ENCODE data around the gene AUTS2.

The AUTS2 gene

DNA sequence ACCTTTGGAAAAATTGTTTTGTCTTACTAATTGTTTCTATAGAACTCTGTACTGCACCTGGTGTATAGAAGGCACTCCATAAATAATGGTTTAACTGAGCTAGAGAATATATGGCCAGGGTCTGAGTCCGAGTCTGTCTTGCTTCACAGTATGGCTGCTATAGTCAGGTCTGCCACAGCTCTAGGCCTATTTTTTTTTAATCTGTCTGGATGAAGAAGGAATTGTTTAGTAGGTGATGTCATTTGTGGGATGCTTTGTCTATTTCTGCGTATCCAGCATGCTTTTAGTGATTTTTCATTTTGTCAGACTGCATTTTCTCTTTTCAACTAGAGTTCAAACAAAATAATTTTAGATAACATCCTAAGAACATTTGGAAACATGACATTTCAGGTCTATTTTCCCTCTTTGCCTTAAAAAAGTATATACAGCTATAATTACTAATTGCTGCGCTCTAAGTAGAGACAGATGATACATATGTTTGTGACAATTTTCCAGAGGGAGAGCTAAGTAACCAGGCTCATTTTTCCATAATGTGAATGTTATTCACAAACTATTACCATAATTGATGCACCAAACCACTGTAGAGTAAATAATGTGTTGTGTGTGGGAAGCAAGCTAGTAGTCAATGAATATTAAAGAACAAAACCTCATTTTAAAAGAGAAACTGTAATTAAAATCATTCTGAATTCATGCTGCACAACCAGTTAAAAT, 361.7 kb downstream of the AUTS2 start:
- no peak for DNase-seq

DNA sequence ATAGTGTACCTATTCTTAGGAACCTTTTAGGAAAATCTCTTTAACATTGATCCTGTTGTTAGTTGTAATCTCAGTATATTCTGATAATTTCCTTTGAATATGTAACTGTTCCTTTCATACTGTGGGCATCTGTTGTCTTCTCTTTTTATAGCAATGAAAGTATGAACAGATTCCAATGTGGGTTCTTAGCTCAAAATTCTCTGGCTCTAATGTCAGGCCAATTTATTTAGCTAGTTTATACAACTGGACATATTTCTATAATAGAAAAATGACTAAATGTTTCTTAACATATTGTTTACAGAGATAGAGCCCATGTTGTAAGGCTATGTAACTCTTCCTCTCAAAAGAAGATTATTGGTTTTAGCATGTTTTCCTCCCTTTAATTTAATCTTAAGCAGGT, 363.2 kb downstream of the AUTS2 start:
- no peak for DNase-seq

DNA sequence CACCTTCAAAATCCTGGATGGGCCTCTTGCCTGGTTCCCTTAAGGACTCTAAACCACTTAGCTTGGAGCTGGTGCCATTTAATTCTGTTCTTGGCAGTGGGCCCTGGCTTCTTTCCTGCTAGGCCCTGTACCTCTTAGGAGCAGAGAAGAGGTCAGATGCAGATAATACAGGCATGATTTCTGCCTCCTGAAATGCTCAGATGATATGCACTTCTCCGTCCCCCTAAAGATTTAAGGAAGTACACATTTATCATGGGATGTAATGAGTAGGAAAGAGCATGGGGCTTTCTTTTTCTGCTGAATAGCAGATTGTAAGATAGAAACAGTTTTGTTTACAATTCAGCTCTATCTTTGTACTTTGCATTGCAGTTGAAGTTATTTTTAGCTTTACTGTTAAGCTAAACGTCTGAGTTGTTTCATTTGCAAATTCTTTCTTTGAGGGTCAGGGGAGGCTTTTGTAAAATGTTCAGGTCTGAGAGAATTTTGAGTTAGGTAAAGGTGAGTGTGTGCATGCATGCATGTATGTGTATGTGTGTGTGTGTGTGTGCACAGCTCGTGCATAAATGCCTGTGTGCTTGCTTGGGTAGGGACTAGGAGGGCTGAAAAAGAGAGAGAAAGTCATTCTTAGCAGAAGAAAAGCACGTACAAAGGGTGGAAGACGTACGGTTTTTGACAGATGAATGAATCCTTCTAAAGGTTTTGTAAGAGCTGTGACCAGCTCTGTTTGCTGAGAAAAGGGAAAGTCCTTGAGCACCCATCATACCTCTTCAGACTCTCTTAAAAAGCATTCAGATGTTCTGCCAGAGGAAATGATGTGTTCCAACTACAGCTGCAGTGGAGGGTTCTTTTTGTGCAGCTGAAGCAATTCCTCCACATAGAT, 364.2 kb downstream of the AUTS2 start:
- DNase-seq, result no peak

DNA sequence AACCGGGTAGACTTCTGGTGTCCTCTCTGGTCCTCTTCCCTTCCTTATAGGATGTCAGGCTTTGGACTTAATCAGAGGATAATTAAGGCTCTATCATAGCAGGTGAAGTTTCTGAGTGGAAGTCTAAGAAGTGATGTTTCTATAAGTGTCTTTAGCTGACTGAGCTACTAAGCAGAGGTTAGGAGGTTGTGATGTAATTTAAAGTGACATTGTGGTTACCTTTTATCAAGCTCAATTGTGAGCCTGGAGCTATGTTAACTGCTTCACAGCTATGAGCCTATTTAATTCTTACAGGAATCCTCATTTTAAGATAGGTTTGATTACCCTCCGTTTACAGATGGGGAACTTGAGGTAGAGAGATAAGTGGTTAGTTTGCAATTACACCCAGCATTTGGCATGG, 365.1 kb downstream of the AUTS2 start:
- DNase-seq, result no peak

DNA sequence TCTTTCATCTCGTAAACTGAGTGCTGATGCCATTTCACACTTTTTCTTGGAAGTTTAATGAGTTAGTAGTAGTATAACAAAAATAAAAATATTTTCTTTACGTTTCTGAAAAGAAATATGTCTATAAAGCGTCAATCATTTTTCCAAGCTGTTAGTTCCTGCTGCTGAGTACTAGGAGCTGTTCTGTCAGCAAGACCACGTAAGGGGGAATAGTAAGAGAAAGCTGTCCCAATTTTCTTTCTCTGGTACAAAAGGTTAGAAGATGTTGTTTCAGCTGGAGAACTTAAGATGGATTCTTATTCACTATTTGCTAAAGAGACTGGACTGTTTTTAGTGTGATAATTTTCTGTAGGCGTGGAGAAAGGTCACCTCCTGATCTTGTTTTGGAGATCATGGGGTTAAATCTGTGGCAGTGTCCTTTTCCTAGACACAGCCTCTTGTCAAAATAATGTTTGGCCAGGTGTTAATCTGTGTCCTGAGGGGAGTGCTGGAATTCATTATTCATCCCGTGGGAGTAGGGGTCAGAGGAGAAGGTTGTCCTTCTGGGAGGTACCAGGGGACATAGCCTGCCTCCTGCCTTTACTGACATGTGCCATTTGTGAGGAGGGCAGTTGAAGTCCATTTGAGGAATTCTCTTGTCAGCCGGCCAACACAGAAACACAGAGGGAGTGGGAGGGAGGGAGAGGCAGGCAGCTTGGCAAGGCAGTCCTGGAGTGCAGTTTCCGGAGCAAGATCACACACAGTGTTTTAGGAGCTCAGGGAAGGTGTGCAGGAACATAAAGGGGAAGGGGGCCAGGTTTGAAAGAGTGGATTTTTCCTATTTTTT, 368.7 kb downstream of the AUTS2 start:
- no peak for DNase-seq

DNA sequence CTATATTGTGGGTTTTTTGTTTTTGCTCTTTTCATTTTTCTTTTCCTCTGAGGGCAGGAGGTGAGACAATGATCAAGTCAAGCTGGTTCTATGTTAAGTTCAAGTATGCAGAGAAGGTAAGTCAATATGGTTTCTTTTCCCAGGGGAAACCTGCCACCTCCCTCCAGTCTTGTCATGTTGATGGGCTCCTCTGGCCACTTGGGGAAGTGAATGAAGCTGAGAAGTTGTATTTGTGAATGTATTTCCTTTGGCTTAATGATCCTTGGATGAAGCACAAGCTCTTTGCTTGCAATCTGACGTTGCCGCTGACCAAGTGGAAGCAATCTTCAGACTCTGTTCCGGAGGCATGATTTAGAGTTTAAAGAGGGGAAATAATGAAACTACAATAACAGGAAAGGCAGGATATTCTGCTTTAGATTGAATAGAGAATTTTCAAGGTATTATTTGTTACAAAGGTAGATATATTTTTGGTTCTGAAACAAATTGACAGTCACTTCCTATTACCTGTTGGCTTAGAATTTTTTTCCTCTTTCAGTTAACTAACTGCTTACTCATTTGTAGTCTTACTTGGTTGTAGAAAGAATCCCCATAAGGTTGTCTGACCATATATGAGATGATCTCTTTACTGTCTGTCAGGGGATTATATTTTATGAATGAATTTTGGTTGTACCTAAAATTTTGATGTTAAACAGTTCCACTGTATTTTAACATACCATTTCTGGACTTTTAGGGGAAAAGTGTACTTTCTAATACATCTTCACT, 369.6 kb downstream of the AUTS2 start:
- DNase-seq, result no peak

DNA sequence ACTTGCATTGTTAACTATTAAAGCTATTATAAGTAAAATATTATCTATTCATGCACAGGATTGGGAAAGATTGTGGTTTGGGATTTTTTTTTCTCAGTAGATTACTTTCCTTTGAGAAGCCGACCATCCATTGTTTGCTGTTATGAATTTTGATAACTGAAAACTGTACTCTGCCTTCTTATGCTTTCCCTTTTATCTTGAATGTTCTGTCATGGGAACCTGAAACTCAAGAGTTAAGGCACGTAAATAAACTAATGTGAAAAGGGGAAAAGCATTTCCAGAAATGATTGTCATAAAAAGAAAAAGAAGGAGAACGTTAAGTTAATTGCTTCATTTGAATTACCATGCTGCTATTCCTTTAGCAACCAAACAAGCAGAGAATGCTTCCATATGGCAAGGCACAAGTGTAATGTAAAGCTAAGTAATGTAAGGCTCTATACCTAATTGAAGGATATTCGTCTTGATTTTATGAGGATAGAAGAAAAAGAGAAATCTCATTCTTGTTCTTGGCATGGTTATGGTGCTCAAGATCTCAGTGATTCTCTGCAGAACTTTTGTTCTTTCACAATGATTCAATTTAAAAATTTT, 370.8 kb downstream of the AUTS2 start:
- no peak for DNase-seq

DNA sequence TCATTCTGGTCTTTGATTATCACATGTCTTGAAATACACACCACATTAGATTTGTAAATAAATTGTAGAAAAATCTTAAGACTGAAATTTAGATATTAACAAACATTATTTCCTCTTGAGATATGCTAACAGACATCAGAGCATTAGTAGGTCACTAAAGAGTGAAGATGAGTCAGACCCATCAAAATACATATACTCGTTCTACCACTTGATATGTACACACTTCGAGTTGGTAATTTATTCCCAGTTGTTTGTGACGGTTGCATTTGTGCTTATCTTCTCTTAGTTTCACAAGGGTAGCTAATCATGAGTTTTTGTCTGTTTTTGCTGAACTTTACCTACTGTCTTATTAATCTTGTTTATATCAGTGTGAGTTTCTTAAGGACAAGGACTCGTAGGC, 383.4 kb downstream of the AUTS2 start:
- DNase-seq, result no peak

DNA sequence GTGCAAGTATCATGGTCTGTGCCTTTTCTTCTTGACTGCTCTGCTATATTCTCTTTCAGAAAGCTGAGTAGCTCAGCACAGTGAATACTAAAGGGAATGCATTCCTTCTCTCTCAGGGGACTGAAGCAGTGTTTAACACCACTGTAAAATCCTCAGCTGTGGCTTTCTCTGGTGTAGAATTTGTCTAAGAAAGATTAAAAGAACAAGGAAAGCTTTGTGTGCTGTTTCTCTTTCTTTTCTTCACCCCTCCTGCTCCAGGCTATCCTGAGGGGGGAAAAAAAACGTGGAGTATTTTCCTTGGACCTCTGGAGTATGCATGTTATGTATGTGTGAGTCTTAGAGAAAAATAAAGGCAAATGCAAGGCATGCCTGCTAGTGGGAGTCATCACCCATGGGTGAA, 383.9 kb downstream of the AUTS2 start:
- DNase-seq, result no peak

DNA sequence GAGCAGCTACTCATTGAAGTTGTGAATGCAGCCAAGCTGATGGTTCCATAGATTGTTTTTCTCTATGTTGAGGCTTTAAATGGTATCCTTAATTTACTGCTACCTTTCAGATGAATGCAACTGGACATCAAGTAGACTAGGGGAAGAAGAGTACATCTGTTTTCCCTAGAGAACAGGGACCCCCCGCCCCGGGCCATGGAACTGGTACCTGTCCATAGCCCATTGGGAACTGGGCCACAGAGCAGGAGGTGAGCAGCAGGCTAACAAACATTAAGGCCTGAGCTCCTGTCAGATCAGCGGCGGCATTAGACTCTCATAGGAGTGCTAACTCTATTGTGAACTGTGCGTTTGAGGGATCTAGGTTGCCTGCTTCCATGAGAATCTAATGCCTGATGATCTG, 391.3 kb downstream of the AUTS2 start:
- DNase-seq, result no peak

DNA sequence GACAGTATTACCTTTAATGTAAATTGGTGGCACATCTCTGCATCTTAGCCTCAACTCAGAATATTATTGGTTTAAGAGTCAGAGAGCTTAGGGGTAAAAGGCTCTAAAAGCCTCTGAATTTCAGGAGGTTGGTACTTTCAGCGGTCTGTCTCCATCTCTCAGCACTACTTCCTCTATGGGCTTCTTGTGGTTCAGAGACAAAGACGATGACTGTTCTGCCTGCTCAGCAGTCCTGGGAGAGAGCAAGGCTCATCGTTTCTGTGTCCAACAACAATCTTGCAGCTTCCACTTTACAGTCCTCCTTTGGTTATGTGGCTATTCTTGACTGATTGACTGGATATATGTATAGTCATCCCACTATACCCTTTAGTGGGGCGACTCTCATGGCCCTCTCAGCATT, 394.7 kb downstream of the AUTS2 start:
- no peak for DNase-seq

DNA sequence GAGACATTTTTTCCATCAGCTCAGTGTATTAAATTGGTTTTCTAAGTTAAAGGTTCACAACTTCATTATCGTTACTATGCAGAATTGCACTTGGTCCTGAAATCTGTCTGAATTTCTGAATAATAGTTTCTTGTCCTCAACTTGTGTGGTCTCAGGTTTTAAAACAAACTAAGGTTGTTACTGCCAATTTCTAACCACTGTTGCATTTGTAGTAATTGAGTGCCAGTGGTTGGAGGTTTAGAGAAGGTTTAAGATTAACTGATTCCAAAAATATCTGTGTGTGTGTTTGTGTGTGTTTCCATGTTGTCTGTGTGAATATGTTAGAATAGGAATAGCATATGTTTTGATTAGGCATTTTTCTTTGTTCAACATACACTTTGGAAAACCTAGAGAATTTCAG, 395.9 kb downstream of the AUTS2 start:
- no peak for DNase-seq

DNA sequence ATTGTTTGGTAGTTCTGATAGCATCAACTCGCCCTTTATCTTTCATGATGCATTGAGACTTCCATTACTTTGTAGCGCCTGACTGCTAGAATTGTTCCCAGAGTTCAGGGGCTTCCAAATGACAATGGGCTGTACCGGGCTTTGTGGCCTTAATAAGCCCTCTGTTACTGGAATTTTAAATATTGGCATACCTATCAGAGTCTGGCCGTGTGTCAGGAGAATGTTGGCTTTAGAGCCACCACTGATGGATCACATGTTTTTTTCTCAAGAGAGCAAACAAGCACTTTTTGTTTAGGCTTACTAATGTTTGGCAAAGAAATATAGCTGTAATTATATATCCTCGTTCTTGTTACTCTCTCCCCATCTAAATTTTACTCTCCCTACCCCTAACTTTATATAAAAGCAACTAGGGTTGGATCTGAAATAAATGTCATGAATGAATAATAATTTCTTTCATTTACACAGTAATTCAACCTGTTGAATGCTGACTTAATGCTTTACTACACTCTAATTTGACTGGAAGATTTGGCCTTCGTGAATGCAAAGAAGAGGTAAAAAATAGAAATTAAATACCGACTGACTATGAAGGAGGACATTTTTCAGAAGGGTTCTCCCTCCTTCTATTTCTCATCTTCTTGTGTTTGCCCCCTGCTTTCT, 396.7 kb downstream of the AUTS2 start:
- no peak for DNase-seq

DNA sequence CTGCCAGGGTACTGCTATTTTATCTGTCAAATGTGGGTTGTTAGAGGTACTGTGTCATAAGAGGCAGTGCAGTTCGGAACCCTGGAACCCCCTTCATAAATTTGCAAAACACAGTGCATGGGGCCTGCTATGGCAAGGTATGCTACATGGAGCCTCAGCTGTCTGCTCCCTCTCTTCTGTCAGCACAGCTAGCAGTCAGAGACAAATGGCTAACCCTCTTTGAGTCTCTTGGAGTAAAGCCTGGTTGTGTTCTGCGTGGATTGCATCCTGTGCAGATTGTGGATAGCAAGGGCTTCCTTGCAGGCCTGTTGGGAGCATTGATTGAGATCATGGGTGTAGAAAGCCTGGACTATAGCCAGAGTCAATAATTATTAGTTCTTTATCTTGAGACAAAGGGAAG, 397.8 kb downstream of the AUTS2 start:
- no peak for DNase-seq

DNA sequence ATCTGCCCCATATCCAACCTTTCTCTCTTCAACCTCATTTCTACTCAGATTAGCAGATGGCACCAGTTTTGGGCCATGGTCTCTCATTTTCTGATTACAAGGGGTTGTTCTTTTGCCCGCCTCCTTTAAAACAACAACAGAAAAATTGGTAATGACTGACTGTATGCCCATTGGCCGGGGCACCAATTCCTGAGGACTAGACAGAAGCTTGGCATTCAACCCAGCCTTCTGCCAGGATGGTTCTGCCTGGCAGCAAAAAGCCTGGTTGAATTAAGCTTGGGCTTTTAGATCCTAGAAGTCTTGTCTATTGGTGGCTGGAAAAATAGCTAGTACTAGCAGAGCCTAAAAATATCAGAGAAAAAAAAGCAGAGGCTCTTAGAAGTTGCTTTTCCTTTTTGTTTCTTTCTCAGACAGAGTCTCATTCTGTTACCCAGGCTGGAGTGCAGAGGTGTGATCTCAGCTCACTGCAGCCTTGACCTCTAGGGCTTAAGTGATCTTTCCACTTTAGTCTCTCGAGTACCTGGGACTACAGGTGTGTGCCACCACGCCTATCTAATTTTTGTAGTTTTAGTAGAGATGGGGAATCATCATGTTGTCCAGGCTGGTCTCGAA, 402.6 kb downstream of the AUTS2 start:
- DNase-seq, result no peak

DNA sequence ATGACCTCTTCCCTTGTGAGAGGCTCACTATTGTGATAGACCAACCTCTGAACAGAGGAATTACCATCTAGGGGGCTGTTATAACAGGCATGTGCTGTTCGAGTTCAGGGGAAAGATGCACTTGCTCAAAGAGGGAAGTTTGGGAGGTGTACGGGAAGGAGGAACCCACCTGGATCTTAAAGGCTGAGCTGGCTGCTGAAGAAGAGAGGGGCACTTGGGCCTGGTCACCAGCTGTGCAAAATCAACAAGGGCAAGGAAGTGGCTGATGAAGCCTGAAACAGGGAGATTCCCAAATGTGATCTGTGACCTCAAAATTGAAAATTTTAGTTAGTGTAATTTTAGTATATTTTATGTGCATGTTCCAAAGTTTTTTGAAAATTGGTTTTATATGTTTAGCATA, 407.2 kb downstream of the AUTS2 start:
- DNase-seq, result no peak

DNA sequence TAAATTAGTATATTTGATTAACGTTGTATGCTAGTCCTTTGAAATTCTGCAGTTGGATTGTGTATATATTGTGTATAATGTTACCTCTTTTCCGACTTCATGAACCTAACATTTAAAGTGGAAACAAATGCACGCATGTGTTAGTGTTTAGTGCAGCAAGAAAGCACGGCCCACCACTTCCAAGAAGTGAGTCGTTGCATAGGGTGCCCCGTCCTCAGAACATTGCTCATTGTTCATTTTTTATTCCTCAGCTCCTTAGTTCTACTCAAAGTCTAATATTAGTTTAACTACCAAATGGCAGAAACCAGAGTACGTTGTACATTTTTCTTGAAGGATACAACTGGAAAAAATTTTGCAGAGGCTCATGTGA, 407.6 kb downstream of the AUTS2 start:
- DNase-seq, result no peak

DNA sequence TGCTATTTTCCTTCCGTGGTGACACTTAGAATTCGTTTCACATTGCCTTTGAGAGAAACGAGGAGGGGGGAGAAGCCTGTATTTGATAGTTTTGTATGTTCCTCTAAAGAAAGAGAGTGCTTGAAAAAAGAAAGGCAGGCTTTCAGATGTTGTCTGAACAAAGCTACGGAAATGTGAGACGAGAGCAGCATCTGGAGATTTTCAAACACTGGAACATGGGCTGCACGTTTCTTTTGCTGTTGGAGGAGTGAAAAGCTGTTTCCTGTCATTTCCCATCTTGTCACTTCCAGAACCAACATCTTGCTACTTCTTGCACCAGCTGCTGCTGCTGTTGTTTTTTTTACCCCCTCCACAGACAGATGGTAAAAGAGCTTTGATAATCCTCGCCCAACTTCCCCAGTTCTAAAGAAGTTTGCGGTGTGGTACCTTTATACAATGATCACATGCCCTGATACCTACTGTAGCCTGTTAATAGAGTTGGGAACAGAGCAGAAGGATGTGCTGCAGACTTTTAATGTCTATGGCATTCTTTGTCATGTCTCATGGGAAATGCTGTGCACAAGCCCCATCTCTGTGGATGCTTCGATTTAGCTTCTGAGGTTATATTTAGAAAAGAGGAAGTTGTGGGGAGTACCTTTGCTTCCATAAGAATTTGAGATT, 408.1 kb downstream of the AUTS2 start:
- DNase-seq, result peak; percentile 33

DNA sequence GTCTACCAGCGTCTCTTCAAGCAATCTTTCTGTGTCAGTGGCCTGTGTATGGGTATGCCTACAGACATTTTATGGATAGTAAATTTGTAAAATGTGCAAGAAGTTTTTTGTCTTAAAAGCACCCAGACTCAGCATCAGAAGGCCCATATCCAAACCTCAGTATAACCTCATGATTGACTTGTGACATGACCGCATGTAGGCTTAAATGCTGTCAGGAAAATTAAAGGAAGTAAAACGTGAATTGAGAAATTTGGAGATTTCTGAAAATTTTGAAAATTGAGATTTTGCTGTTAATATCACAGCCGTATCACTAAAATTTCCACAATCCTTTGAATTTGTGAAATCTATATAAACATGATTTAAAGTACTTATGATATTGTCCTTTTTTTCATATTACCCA, 410.2 kb downstream of the AUTS2 start:
- DNase-seq, result no peak

DNA sequence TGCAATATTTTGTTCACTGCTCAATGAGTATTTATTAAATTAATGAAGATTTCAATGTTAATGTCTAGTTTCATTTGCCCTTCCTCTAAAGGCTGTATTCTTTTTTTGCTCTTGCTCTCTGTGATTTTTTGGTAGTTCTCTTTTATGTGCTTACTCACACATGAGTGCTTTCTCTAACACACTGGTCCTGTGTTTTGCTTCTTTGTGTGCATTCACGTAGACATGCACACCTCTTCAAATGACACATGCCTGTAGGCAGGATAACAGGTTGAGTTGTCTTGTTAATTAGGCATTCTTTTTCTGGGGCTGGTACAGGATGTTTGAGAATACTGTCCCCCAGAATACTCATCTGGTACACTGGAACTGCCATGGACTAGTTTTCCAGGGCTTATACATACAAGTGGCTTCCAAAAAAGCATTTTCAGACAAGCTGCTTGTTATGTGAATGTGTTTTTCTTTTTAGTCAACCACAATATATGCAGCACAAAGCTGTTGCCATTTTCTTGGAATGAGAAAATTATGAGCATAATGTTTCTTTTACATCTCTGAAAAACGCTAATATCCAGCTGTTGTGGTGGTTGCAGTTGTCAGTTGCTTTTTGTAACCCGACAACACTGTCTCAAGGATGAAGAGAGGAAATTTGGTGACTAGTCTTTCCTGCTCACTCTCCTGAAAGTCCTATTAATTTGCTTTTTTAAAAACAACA, 416.4 kb downstream of the AUTS2 start:
- DNase-seq, result no peak
